Stimulated activated CD8-positive, alpha-beta memory T cell treated with anti-CD3 and anti-CD28 coated beads, Interleukin-15, amount 100 ng/mL, for 48 hours (primary cell): Measurements from ENCODE around the gene MARCHF9.
A peak's percentile ranks its signal among the peaks of the same experiment; 100 is the strongest.
"Not testable (repeated sequence)": the region's sequence is repeated elsewhere in the genome, so short reads cannot be mapped to it uniquely, and the experiment has no call there.

ENCODE experiments used
- DNase-seq, 2 donors: peaks; one replicate each; pipeline ENCODE4 v3.0.0-alpha.2; 2020; ENCODE audit warnings: low read depth in 2 of 2

MARCHF9 gene, protein sequence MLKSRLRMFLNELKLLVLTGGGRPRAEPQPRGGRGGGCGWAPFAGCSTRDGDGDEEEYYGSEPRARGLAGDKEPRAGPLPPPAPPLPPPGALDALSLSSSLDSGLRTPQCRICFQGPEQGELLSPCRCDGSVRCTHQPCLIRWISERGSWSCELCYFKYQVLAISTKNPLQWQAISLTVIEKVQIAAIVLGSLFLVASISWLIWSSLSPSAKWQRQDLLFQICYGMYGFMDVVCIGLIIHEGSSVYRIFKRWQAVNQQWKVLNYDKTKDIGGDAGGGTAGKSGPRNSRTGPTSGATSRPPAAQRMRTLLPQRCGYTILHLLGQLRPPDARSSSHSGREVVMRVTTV

DNA sequence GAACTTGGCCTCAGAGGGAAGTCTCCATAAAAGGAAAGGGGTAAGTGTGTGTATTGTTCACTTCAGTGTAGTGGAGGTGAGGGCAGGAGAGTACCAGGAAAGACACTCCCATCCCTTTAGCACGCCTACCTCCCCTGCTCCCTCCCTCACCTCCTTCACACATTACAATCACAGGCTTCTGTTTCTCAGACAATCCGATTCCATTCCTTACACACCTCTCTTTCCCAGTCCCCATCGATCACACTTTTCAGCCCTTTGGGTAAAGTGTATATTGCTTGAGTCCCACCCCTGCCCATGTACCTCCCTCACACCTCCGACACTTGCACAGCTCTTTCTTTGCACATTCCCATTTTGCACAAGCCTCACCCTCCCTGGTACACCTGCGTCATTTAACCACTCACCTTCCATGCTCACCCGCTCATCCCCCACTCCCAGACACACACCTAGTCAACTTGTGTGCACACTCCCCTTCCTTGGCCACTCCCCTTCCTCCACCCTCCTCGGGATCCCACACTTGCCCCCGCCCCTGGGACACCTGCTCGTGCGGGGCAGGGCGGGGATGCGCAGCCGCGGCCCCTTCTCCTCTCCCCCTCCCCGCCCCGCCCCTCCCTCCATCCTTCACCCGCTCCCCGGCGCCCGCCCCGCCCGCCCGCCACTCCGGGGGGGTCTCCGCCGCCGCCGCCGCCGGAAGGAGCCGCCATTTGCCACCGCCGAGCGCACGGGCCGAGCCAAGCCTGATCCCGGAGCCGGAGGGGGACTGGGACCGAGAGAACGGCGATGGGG lies at the start of gene MARCHF9:
TSS of gene MARCHF9 (plus strand) at position 693 of the 783 bp plus-strand sequence. CDS start 426 bp downstream, outside the sequence.
- DNase-seq = peak; percentile 74 to 81

DNA sequence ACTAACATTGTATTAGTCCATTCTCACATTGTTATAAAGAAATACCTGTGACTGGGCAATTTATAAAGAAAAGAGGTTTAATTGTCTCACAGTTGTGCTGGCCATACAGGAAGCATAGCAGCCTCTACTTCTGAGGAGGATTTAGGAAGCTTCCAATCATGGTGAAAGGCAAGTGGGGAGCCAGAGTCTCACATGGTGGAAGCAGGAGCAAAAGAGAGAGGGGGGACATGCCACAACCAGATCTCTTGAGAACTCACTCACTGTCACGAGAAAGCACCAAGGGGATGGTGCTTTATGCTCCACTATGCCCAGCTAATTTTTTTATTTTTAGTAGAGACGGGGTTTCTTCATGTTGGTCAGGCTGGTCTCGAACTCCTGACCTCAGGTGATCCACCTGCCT lies 47.7 kb upstream of the MARCHF9 start:
- no peak for DNase-seq

DNA sequence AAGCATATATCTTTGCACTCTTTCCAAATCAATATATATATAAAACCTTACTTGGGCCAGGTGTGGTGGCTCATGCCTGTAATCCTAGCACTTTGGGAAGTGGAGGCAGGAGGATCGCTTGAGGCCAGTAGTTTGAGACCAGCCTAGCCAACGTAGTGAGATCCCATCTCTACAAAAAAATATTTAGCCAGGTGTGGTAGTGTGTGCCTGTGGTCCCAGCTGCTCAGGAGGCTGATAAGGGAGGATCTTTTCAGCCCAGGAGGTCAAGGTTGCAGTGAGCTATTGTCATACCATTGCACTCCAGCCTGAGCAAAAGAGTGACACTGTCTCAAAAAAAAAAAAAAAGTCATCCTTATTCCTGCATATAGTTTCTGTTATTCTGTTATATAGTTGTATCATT lies 46.6 kb upstream of the MARCHF9 start:
- no peak for DNase-seq

DNA sequence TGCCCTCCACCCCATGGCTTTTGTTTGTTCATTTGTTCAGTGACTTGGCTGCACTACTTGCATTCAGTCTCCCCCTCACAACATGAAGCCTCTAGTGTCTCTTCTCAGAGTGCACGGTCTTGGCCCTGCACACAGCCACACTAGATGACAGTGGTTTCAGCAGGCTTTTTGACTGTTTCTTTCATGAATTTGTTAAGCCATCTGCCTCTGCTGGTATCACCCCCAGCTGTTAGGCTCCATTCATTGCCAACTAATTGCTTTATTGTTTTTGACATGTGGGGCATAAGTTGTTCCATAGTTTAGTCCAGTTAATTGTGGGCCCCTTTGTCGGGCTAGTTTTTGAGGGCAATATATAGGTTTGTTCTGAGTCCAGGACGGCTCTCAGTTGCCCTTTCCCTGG lies 42.2 kb upstream of the MARCHF9 start:
- no peak for DNase-seq

DNA sequence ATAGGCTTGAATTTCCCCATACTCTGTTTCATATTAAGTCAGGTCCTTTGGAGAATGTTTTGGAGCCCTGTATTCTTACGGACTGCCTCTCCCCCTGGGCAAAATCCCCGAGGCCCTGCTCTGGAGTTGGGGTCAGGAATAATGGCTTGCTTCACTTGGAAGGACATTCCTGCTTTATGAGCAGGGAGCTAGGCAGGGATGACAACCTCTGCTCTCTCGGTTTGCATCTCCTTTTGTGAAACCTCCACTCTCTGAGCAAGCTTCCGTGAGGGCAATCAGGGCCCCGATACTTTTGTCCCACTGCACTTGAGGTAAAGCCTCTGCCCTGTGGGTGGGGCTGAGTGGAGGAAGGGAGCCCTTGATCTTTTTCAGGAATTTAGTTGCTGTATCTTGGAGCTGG lies 41.7 kb upstream of the MARCHF9 start:
- no peak for DNase-seq

DNA sequence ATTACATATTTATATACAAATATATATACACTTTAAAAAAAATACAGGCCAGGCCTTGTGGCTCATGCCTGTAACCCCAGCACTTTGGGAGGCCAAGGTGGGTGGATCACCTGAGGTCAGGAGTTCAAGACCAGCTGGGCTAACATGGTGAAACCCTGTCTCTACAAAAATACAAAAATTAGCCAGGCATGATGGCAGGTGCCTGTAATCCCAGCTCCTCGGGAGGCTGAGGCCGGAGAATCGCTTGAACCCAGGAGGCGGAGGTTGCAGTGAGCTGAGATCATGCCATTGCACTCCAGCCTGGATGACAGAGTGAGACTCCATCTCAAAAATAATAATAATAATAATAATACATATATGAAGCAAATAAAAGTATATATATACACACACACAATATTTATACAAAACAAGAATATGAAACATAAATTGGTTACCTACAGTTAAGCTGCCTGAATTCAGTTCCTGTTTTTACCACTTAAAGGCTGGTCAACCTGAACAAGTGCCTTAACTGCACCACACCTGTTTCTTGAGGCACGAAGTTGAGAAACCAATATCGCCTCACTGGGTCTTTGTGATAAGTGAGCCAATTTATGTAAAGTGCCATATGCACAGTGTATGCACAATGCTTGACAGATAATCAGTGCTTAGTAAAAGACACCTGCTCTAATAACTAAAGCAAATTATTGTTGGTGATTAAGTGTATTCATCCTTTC lies 39.7 kb upstream of the MARCHF9 start:
- not testable (repeated sequence) for DNase-seq

DNA sequence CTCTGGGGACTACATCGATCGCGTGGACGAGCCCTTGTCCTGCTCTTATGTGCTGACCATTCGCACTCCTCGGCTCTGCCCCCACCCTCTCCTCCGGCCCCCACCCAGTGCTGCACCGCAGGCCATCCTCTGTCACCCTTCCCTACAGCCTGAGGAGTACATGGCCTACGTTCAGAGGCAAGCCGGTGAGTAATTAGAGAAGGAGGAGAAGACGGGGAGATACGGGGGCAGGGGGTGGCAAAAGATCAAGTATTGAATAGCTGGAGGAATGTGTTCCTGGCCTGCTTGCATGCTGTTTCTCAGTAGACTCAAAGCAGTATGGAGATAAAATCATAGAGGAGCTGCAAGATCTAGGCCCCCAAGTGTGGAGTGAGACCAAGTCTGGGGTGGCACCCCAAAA lies 39.1 kb upstream of the MARCHF9 start:
- no peak for DNase-seq

DNA sequence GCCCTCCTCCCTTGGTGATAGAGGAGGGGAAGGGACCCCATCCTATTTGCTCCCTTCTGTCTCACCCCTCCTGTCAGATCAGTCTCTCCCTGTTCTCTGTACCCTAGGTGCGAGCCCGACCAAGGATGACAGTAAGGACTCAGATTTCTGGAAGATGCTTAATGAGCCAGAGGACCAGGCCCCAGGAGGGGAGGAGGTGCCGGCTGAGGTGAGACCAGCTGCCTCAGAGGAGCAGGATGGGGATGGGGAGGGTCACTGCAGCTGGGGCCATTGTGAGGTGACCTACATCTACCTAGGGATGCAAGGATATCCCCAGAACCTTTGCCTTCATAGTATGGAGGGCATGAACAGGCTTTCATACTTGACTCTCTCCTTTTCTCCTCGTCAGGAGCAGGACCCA lies 38.6 kb upstream of the MARCHF9 start:
- DNase-seq = no peak

DNA sequence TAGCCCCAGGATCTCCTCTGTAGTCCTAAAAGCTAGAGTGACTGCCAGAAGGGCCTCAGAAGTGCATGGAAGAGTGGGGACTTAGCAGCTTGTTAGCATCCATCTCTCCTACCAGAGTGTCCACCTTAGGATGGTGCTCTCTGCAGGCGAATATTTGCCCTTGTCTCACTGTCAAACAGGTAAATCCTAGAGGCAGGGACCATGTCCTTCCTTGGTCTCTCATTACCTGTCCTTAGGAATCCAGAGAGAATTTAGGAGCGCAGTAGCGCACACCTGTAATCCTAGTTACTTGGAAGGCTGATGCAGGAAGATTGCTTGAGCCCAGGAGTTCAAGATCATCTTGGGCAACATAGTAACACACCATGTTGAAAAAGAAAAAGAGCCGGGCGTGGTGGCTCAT lies 37.8 kb upstream of the MARCHF9 start:
- no peak for DNase-seq

DNA sequence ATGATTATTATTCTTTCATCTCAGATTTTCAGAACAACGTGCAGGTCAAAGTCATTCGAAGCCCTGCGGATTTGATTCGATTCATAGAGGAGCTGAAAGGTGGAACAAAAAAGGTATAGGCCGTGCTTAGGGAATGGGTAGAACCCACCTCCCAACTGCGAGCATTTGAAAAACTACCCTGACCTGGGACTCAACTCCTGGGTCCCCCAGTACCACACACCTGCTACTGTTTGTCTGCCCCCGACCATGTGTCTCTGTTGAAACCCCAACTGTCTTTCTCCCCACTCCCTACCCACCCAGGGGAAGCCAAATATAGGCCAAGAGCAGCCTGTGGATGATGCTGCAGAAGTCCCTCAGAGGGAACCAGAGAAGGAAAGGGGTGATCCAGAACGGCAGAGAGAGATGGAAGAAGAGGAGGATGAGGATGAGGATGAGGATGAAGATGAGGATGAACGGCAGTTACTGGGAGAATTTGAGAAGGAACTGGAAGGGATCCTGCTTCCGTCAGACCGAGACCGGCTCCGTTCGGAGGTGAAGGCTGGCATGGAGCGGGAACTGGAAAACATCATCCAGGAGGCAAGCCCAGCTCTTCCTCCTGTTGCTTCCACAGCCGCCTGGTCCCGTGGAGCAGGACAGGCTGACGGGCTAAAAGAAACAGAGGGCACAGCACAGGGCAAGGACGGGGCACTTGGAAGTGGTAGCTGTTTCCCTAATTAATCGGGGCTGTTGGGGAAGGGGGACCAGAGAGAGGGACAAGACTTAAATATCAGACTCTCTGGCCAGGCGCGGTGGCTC lies 36.9 kb upstream of the MARCHF9 start:
- no peak for DNase-seq

DNA sequence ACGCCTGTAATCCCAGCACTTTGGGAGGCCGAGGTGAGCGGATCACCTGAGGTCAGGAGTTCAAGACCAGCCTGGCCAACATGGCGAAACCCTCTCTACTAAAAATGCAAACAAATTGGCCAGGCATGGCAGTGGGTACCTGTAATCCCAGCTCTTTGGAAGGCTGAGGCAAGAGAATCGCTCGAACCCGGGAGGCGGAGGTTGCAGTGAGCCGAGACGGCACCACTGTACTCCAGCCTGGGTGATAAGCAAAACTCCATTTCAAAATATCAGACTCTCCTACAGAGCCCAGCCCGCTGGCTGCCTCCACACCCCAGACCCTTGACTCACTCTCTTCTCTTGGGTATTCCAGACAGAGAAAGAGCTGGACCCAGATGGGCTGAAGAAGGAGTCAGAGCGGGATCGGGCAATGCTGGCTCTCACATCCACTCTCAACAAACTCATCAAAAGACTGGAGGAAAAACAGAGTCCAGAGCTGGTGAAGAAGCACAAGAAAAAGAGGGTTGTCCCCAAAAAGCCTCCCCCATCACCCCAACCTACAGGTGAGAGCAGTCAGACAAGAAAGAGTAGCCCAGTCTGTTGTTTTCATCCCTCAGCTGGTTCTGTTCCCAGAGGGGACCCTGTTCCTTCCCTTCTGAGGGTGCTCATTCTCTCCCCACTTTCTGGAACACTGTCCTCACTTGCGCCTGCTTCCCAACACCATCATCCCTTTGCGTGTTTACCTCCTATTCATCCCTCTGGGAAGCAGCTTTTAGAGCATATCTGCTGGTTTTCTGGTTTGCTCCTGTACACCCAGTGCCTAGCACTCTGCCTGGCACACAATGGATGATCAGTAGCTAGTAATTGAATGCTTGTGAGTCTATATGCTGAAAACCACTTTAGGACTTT lies 36.0 kb upstream of the MARCHF9 start:
- no peak for DNase-seq

DNA sequence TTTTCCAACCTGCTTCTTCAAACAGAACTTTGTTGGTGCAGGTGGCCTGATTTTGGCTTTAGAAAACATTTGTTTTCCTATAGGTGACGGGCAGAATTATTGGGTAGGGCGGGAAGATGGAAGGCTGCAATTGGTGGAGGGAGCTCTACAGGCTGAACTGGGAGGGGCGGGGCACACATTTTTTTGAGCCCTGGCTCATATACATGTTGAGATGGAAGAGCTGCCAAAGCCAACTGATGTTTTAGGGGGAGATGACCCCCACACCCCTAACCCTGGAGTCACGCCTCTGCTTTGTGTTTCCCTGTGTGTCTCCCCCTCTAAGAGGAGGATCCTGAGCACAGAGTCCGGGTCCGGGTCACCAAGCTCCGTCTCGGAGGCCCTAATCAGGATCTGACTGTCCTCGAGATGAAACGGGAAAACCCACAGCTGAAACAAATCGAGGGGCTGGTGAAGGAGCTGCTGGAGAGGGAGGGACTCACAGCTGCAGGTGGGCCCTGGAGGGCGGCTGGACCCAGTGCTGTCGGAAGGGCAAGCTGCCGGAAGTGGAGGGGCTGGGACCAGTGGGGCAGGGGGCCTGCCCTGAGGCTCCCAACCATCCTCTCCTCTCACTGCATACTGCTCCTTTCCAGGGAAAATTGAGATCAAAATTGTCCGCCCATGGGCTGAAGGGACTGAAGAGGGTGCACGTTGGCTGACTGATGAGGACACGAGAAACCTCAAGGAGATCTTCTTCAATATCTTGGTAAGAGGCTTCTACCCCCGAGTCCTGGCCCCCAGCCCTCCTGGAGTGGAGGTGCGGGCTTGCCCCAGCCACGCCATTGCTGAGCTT lies 34.9 kb upstream of the MARCHF9 start:
- DNase-seq = no peak

DNA sequence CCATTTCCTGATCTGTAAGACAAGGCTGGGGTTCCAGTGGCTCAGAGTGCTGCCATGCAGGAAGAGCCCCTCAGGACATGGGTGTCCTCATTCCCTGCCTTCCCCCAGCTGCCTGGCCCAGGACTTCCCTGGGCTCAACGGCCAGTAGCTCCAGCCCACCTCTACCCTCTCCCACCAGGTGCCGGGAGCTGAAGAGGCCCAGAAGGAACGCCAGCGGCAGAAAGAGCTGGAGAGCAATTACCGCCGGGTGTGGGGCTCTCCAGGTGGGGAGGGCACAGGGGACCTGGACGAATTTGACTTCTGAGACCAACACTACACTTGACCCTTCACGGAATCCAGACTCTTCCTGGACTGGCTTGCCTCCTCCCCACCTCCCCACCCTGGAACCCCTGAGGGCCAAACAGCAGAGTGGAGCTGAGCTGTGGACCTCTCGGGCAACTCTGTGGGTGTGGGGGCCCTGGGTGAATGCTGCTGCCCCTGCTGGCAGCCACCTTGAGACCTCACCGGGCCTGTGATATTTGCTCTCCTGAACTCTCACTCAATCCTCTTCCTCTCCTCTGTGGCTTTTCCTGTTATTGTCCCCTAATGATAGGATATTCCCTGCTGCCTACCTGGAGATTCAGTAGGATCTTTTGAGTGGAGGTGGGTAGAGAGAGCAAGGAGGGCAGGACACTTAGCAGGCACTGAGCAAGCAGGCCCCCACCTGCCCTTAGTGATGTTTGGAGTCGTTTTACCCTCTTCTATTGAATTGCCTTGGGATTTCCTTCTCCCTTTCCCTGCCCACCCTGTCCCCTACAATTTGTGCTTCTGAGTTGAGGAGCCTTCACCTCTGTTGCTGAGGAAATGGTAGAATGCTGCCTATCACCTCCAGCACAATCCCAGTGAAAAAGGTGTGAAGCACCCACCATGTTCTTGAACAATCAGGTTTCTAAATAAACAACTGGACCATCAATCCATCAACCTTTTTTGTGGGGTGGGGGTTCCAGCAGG lies 34.0 kb upstream of the MARCHF9 start:
- no peak for DNase-seq

DNA sequence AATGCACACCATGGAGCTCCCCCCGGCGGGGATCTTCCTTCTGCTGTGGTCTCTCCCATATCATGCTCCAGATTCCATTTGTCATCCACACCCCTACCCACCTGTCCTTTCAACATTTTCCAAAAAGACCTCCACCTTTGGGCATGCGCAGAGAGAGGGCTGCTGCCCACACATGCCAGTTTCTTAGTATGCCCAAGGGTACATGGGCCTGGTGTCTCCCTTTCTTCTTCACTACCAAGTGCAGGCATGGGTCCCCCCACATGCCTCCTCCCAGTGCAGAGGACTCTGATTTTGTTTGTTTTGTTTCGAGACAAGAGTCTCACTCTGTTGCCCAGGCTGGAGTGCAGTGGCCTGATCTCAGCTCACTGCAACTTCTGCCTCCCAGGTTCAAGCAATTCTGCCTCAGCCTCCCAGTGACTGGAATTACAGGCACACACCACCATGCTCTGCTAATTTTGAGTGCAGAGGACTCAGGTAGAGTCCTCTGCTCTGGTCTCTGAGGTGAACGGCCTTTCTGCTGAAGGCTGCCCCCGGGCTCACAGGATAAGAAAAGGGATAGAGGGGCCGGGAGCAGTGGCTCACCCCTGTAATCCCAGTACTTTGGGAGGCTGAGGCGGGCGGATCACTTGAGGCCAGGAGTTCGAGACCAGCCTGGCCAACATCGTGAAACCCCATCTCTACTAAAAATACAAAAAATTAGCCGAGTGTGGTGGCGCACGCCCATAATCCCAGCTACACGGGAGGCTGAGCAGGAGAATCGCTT lies 32.9 kb upstream of the MARCHF9 start:
- DNase-seq = not testable (repeated sequence)

DNA sequence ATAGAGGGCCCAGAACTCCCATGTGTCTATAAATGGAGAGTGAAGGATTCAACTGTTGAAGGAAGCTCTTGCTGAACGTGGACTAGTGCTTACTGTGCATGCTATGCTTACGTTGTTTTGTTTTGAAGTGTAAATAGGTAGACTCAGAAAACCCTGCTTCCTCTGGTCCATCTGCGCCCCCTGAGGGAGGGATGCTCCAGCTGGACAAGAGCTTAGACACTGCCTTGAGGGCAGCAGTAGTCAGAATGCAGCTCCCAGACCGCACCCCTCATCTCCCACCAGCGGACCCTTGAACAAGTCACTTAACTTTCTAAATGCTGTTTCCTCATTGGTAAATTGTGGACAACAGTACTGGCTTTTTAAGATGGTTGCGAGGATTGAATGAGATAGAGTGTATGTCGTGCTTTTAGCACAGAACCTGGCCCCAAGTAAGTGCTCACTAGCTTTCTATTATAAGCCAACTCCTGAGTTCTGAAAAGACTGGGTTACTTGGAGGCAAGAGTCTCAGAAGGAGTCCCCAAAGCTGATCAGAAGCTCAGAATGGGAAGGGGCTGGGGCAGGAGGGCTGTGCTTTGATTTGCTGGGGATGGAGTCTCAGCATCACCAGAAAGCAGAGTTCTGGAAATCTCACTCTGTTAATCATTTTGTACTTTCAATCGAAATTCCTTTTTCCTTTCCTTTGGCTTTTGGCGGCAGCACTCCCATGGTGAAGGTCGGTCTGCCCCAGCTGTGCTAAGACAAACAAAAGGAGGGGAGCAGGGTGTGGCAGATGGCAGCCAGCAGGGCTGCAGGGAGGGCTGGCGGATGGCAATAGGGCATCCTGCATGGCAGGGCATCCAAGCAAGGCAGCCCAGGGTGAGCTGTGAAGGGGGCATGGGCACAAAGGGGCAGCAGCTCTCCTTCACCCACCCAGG lies 31.9 kb upstream of the MARCHF9 start:
- DNase-seq = no peak

DNA sequence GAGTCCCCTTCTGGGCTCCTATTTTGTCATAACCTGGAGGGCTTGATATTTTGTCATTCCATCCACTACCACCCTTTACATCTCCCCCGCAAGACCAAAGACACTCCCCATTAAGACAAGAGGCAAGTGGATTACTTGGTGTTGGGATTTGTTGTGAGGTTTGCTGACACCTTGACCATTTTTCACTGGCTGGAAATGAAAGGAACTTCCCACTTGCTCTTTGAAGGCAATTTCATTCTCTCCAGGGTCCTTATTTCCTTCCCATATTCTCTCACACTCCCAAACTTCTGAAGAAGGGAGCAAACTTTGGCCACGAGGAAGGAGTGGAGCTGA lies 31.3 kb upstream of the MARCHF9 start:
- no peak for DNase-seq
